HL-60 (cell line): Measurements from ENCODE around the gene RHOF.

Experiments
- GABPA ChIP-seq: IDR thresholded peaks from 2 replicates; pipeline ENCODE4 v1.6.1; 2012; ENCODE audit warnings: low read depth
- POLR2AphosphoS5 ChIP-seq: IDR thresholded peaks from 2 replicates; pipeline ENCODE4 v1.6.1; 2012; ENCODE audit warnings: low read depth
- TF ChIP-seq, protein P1 (sequence below): IDR thresholded peaks from one replicate; pipeline ENCODE4 v1.5.1; 2011; ENCODE audit warnings: low read length, control low read depth, inconsistent platforms; ENCODE audit not compliant: insufficient read depth

DNA sequence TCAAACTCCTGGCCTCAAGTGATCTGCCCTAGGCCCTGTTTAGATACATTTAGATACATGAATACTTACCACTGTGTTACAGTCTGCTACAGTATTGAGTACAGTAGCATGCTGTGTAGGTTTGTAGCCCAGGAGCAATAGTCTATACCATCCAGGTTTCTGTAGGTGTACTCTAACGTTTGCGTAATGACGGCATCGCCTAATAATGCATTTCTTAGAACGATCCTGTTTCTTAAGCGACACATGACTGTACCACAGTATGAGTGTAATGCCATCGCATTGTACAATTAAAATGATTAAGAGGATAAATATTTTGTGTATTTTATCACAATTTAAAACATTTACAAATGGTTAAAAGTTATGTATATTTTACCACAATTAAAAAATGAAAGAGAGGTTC, 62.0 kb downstream of the RHOF start:
- no peak for TF ChIP-seq POLR2AphosphoS5
- TF ChIP-seq, protein P1, sequence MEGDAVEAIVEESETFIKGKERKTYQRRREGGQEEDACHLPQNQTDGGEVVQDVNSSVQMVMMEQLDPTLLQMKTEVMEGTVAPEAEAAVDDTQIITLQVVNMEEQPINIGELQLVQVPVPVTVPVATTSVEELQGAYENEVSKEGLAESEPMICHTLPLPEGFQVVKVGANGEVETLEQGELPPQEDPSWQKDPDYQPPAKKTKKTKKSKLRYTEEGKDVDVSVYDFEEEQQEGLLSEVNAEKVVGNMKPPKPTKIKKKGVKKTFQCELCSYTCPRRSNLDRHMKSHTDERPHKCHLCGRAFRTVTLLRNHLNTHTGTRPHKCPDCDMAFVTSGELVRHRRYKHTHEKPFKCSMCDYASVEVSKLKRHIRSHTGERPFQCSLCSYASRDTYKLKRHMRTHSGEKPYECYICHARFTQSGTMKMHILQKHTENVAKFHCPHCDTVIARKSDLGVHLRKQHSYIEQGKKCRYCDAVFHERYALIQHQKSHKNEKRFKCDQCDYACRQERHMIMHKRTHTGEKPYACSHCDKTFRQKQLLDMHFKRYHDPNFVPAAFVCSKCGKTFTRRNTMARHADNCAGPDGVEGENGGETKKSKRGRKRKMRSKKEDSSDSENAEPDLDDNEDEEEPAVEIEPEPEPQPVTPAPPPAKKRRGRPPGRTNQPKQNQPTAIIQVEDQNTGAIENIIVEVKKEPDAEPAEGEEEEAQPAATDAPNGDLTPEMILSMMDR = no peak
- TF ChIP-seq GABPA = no peak
